Measurements from ENCODE around the gene SPR. TPM values are rescaled to one million over a fixed set of nuclear protein-coding genes. Genes with fewer than 3 reads are reported as not detected.
"Not testable (repeated sequence)": the region's sequence is repeated elsewhere in the genome, so short reads cannot be mapped to it uniquely, and the experiment has no call there.

The SPR gene
- total and polyA plus RNA-seq, 2 donors (not counting 1 experiment from before 2014, with no cell fraction given): 9.4 to 23.3 TPM

DNA sequence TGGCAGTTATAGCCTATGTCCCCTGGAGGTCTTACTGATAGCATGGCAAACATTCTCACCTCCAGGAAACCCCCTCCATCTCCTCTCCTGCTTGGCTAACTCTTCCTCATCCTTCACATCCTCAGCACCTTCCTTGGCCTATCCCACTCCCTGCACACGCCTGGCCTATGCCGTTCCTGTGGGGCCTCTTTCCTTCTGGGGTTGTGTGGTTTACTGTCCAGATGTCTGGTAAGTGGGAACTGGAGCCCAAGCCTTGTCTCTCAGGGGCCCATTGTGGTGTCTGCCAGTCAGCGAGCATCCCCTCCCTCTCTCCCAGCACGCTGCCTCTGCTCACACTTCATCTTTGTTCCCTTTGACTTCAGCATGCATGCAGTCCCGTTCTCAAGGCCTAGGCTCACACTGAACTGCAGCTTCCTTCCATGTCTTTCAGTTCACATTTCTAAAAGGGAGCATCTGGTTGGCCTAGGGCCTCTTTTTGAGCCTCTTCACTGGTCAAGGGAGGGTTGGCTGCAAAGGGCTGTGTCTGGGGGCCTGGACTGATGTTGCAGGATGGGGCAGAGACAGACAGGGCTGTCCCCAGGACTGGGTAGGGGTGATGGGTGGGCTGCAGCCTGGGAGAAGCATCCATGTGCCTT is 13.1 kb downstream of the SPR start:
- Histone ChIP-seq H3K79me2 (ENCODE audit: control insufficient read depth, insufficient read depth, low read length) (no peaks in the 10 kb centered on the region), H2AFZ (ENCODE audit: low read length) (no peak overlapping the region), H3K9ac (ENCODE audit: insufficient read depth, low read length) (no peak overlapping the region), H3K9me3 (ENCODE audit: control insufficient read depth, insufficient read depth, low read depth, low read length) (no peaks in the 10 kb centered on the region), H3K36me3 (ENCODE audit: control insufficient read depth, insufficient read depth, low read length) (no peaks in the 10 kb centered on the region), H3K4me3 (replicated peaks in 1 of 4; ENCODE audit: control extremely low read depth in 1 of 4, insufficient read depth in 1 of 4, low read depth in 3 of 4, low read length in 4 of 4) (no peak overlapping the region), H3K27ac (ENCODE audit: insufficient read depth, low read length) (no peak overlapping the region), H4K20me1 (ENCODE audit: control insufficient read depth, extremely low read depth, insufficient read depth, low read length) (no peaks in the 10 kb centered on the region), H3K4me2 (ENCODE audit: extremely low read depth, insufficient read depth, low read length) (no peak overlapping the region), H3K4me1 (ENCODE audit: control insufficient read depth, extremely low read depth, insufficient read depth, low read length) (no peaks in the 10 kb centered on the region), H3K27me3 (ENCODE audit: control insufficient read depth, insufficient read depth, low read length) (peaks cover 52% of the 10 kb centered on the region)
- DNase-seq (ENCODE audit: low read depth in 2 of 2): no peak
- TF ChIP-seq, protein P1, sequence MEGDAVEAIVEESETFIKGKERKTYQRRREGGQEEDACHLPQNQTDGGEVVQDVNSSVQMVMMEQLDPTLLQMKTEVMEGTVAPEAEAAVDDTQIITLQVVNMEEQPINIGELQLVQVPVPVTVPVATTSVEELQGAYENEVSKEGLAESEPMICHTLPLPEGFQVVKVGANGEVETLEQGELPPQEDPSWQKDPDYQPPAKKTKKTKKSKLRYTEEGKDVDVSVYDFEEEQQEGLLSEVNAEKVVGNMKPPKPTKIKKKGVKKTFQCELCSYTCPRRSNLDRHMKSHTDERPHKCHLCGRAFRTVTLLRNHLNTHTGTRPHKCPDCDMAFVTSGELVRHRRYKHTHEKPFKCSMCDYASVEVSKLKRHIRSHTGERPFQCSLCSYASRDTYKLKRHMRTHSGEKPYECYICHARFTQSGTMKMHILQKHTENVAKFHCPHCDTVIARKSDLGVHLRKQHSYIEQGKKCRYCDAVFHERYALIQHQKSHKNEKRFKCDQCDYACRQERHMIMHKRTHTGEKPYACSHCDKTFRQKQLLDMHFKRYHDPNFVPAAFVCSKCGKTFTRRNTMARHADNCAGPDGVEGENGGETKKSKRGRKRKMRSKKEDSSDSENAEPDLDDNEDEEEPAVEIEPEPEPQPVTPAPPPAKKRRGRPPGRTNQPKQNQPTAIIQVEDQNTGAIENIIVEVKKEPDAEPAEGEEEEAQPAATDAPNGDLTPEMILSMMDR (conservative IDR thresholded peaks at IDR 0.05 in 1 of 2, IDR thresholded peaks at IDR 0.05 in 1 of 2; ENCODE audit: low read depth in 1 of 2, low read length in 2 of 2): no peak
- no peak for TF ChIP-seq EZH2 (IDR thresholded peaks at IDR 0.05; ENCODE audit: low read length, missing control alignments)

DNA sequence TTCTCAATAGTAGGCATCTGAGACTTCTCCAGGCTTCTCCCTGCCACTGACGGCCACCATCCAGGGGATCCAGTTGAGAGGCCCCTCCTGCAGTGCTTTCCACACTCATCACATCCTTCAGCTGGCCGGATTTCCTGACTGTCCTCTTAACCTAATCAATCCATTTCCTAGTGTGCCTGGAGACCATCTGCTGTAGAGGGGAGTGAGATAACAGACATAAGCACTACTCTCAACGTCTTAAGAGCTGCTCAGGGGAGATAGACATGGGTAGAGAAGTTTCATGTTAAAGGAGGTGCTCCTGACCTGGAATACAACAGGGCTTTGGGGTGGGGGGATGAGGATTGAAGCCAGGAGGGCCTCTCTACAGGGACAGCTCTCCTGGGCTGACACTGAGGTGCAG is 14.2 kb downstream of the SPR start:
- Histone ChIP-seq H3K9ac (ENCODE audit: insufficient read depth, low read length) (no peak overlapping the region), H3K27ac (ENCODE audit: insufficient read depth, low read length) (no peak overlapping the region), H3K4me3 (replicated peaks in 1 of 4; ENCODE audit: control extremely low read depth in 1 of 4, insufficient read depth in 1 of 4, low read depth in 3 of 4, low read length in 4 of 4) (no peak overlapping the region), H4K20me1 (ENCODE audit: control insufficient read depth, extremely low read depth, insufficient read depth, low read length) (no peaks in the 10 kb centered on the region), H3K4me1 (ENCODE audit: control insufficient read depth, extremely low read depth, insufficient read depth, low read length) (no peaks in the 10 kb centered on the region), H3K36me3 (ENCODE audit: control insufficient read depth, insufficient read depth, low read length) (no peaks in the 10 kb centered on the region), H3K79me2 (ENCODE audit: control insufficient read depth, insufficient read depth, low read length) (no peaks in the 10 kb centered on the region), H3K27me3 (ENCODE audit: control insufficient read depth, insufficient read depth, low read length) (peaks cover 45% of the 10 kb centered on the region), H3K9me3 (ENCODE audit: control insufficient read depth, insufficient read depth, low read depth, low read length) (no peaks in the 10 kb centered on the region), H2AFZ (ENCODE audit: low read length) (no peak overlapping the region), H3K4me2 (ENCODE audit: extremely low read depth, insufficient read depth, low read length) (no peak overlapping the region)
- no peak for DNase-seq (ENCODE audit: low read depth in 2 of 2)
- TF ChIP-seq, protein P1 (conservative IDR thresholded peaks at IDR 0.05 in 1 of 2, IDR thresholded peaks at IDR 0.05 in 1 of 2; ENCODE audit: low read depth in 1 of 2, low read length in 2 of 2): no peak
- TF ChIP-seq EZH2 (IDR thresholded peaks at IDR 0.05; ENCODE audit: low read length, missing control alignments): no peak

DNA sequence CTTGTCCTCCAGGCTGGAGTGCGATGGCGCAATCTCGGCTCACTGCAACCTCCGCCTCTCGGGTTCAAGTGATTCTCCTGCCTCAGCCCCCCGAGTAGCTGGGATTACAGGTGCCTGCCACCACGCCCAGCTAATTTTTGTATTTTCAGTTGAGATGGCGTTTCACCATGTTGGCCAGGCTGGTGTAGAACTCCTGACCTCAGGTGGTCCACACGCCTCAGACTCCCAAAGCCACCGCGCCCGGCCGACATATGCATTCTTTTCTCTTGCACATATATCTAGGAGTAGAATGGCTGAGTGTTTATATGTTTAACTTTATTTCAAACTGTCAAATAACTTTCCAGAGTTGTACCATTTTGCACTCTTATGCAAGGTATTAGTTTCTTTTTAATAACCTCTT is 20.2 kb downstream of the SPR start:
- H3K9me3 ChIP-seq (ENCODE audit: control insufficient read depth, insufficient read depth, low read depth, low read length); H2AFZ ChIP-seq (ENCODE audit: low read length); H3K36me3 ChIP-seq (ENCODE audit: control insufficient read depth, insufficient read depth, low read length); H3K4me3 ChIP-seq (replicated peaks in 1 of 4; ENCODE audit: control extremely low read depth in 1 of 4, insufficient read depth in 1 of 4, low read depth in 3 of 4, low read length in 4 of 4); H3K4me1 ChIP-seq (ENCODE audit: control insufficient read depth, extremely low read depth, insufficient read depth, low read length); H3K27ac ChIP-seq (ENCODE audit: insufficient read depth, low read length); DNase-seq (ENCODE audit: low read depth in 2 of 2); H3K4me2 ChIP-seq (ENCODE audit: extremely low read depth, insufficient read depth, low read length); H4K20me1 ChIP-seq (ENCODE audit: control insufficient read depth, extremely low read depth, insufficient read depth, low read length); H3K9ac ChIP-seq (ENCODE audit: insufficient read depth, low read length); H3K79me2 ChIP-seq (ENCODE audit: control insufficient read depth, insufficient read depth, low read length): not testable (repeated sequence)
- peaks cover 33% of the 10 kb centered on the region for H3K27me3 ChIP-seq (ENCODE audit: control insufficient read depth, insufficient read depth, low read length)

Measured in fibroblast of lung (primary cell).